Erythroblast (primary cell): ENCODE results near the gene ZNF335.

Experiments
- GATA1 ChIP-seq: IDR thresholded peaks from 2 replicates; pipeline ENCODE4 v1.6.1; 2011; ENCODE audit warnings: low read depth, mild to moderate bottlenecking, control low read depth, low read length, moderate library complexity
- POLR2A ChIP-seq: IDR thresholded peaks from 2 replicates; pipeline ENCODE4 v1.6.1; 2011; ENCODE audit warnings: mild to moderate bottlenecking, low read length

- TF ChIP-seq POLR2A (no peak), GATA1 (no peak)
These were observed 2.9 kb downstream of the ZNF335 start for GRCh38 chr20:45968801-45969711.
